Activated CD4-positive, alpha-beta T cell treated with anti-CD3 and anti-CD28 coated beads, Interleukin-2, amount 10 ng/mL, durations not matched to agents 24 days and 14 days (primary cell): ENCODE measurements around the gene TOR4A. TPM values are rescaled to one million over a fixed set of nuclear protein-coding genes. Genes with fewer than 3 reads are reported as not detected.

Experiments
- DNase-seq: peaks from one replicate; pipeline ENCODE4 v3.0.0; 2022
- H3K27ac Mint-ChIP-seq: one replicate; pipeline ENCODE4 v1.8.0; 2022; ENCODE audit warnings: mild to moderate bottlenecking, mixed read lengths
- H3K27me3 Mint-ChIP-seq: one replicate; pipeline ENCODE4 v1.8.0; 2022; ENCODE audit warnings: mixed read lengths
- H3K36me3 Mint-ChIP-seq: one replicate; pipeline ENCODE4 v1.8.0; 2022; ENCODE audit warnings: low read depth, mild to moderate bottlenecking, mixed read lengths
- H3K4me1 Mint-ChIP-seq: one replicate; pipeline ENCODE4 v1.8.0; 2021; ENCODE audit warnings: mixed read lengths
- H3K4me3 Mint-ChIP-seq: one replicate; pipeline ENCODE4 v1.8.0; 2022; ENCODE audit warnings: mild to moderate bottlenecking, moderate library complexity, mixed read lengths
- H3K9me3 Mint-ChIP-seq: one replicate; pipeline ENCODE4 v1.8.0; 2021; ENCODE audit warnings: mixed read lengths
- intact Hi-C: fragments of 100-400 bp; cut with micrococcal nuclease; formaldehyde crosslinking; loops from one replicate; pipeline ENCODE4 v1.15.1; 2023
- total RNA-seq: library from RNA; stranded (reverse); gene quantifications from 2 replicates; pipeline ENCODE4 v1.2.3, GENCODE V29; 2022

TOR4A gene
- total RNA-seq, result 10.3 and 11.4 TPM in 2 replicates

DNA sequence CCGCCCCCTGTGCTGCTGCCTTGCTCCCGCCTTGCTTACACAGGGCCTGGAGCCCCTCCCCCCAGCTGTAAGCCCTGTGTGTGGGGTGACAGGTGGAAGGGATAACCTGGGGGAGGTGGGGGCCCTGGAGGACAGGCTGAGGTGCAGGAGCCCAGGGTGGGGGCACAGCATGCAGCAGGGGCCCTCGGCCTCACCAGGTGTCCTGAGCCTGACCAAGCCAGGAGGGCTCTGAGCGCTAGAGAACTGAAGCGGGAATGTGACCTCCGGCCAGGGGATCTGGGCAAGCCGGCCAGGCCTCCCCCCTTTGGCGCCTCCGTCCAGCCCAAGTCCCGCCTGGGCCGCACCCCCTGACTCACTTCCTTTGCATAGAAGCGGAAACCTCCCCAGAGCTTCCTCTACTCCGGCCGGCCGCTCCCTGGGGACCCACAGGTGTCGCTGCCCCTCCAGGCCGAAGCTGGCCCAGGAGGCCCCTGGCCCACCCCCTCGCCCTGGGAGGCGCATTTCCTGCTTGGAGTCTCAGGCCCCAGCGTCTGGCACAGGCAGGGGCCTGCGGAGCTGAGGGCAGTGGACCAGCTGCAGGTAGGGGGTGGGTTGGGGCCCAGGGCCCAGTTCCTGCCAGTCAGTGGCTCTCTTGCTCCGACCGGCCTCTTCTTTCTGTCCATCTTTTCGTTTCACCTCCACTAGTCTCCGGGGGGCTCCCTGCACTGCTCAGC, at the start of gene TOR4A:
Gene TOR4A, plus strand, starts transcription at position 398 of the 713 bp plus-strand sequence. CDS start 964 bp downstream, outside the sequence.
- DNase-seq, result peak; percentile 86
- H3K4me1 Mint-ChIP-seq, result peaks cover 8% of the 10 kb centered on the region
- no peaks in the 10 kb centered on the region for H3K27me3 Mint-ChIP-seq
- H3K4me3 Mint-ChIP-seq, result peak within 1 kb of the TSS; percentile 90
- peak within 1 kb of the TSS; percentile 91 for H3K27ac Mint-ChIP-seq
- no peaks in the 10 kb centered on the region for H3K9me3 Mint-ChIP-seq
- intact Hi-C loops, result no loop called here
- H3K36me3 Mint-ChIP-seq, result peaks cover 13% of the 10 kb centered on the region

DNA sequence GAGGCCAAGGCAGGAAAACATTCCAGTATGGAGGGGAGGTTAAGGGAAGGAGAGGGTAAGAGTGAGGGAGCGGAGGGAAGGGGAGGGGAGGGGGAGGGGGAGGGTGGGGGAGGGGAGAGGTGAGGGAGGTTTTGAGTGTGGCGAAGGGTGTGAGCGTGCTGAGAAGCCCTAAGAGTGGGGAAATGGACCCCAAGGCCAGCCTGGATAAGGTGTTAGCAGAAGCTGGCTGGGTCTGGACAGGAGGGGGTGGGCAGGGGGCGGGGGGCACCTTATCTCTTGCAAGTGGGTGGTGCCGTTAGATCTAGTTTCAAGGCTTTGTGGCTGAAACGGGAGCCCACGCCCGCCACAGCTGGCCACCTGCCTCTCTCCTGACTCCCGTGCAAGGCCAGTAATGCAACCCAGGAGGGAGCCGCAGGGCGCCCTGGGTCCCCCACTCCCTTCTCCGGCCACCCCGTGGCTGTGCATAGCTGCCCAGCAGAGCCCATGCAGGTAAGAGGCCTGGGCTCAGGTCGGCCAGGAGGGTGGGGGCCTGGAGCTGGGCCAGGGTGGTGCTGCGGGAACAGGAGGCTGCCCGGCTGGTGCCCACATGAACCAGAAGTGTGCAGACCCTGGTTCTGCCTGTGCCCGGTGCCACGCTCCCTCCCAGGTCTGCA, 49.5 kb upstream of the TOR4A start:
- H3K4me3 Mint-ChIP-seq, result no peak overlapping the region

DNA sequence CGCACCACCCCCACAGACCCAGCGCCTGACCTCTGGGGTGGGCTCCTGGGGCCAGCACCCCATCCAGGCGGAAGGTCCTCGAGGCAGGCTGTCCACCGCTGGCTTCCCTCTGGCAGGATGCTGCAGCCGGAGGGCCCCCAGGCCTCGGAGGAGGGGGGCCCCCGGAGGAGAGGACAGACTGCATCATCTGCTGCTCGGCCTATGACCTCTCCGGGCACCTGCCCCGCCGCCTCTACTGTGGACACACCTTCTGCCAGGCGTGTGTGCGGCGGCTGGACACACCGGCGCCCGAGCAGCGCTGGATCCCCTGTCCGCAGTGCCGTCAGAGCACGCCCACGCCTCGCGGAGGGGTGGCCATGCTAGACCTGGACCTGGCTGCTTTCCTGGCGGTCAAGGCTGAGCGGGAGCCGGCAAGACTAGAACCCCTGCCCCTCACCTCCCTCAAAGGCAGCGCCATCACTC, 49.0 kb upstream of the TOR4A start:
- Mint-ChIP-seq H3K36me3 (no peaks in the 10 kb centered on the region), H3K9me3 (no peaks in the 10 kb centered on the region), H3K27me3 (peaks cover 2% of the 10 kb centered on the region), H3K4me3 (no peak overlapping the region), H3K27ac (no peak overlapping the region), H3K4me1 (peaks cover 4% of the 10 kb centered on the region)
- DNase-seq, result no peak
- intact Hi-C loops, result no loop called here

More for the DNA sequence above, 49.5 kb upstream of the TOR4A start:
- Mint-ChIP-seq H3K9me3 (no peaks in the 10 kb centered on the region), H3K27ac (peak overlapping the region; percentile 55), H3K4me1 (peaks cover 5% of the 10 kb centered on the region), H3K27me3 (peaks cover 2% of the 10 kb centered on the region), H3K36me3 (no peaks in the 10 kb centered on the region)
- DNase-seq, result no peak
- intact Hi-C loops, result loop anchor here (1.0 kb wide), 1 partner anchor 110 kb away; no protein-coding TSS in a partner anchor

DNA sequence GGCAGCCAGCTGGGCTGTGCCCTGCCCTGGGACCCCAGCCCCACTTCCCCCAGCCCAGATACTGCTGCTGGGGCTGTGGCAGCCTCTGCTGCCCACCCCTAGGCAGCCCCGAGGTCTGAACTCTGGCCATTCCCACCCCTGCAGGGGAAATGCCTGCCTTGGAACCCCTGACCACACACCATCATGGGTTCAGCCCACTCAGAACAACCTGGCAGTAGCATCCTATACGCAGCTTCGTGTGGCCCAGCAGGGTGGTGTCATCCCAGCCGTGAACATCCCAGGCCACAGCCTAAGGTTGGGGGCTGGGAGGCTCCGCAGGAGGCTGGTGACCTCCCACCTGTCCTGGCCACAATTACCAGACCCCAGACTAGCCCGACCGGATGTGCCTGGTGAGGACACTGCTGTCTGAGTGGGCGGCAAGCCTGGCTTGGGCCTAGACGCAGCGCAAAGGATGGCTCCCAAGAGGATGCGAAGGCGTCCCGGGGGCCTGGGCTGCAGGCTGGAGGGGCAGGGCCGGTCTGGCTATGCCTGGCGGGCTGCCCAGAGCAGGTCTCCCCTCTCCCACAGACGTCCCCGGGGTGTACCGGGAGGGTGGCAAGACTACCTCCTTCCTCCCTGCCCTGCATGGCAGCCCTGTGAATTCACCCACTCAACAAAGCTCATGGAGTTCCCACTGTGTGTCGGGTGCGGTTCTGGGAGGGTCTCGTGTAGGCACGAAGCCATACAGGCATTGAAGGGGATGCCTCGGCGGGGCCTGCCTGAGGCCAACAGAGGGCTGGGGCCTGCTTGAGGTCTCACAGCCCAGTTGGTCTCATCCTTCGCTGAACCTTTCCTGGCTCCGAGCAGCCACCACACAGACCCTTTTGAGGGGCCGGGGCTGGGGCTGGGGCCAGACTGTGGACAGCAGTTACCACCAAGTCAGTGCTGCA, 48.3 kb upstream of the TOR4A start:
- DNase-seq, result no peak
- no peaks in the 10 kb centered on the region for H3K9me3 Mint-ChIP-seq
- no peak overlapping the region for H3K4me3 Mint-ChIP-seq
- no peak overlapping the region for H3K27ac Mint-ChIP-seq
- peaks cover 3% of the 10 kb centered on the region for H3K4me1 Mint-ChIP-seq
- peaks cover 2% of the 10 kb centered on the region for H3K27me3 Mint-ChIP-seq
- no peaks in the 10 kb centered on the region for H3K36me3 Mint-ChIP-seq
- intact Hi-C loops, result no loop called here

DNA sequence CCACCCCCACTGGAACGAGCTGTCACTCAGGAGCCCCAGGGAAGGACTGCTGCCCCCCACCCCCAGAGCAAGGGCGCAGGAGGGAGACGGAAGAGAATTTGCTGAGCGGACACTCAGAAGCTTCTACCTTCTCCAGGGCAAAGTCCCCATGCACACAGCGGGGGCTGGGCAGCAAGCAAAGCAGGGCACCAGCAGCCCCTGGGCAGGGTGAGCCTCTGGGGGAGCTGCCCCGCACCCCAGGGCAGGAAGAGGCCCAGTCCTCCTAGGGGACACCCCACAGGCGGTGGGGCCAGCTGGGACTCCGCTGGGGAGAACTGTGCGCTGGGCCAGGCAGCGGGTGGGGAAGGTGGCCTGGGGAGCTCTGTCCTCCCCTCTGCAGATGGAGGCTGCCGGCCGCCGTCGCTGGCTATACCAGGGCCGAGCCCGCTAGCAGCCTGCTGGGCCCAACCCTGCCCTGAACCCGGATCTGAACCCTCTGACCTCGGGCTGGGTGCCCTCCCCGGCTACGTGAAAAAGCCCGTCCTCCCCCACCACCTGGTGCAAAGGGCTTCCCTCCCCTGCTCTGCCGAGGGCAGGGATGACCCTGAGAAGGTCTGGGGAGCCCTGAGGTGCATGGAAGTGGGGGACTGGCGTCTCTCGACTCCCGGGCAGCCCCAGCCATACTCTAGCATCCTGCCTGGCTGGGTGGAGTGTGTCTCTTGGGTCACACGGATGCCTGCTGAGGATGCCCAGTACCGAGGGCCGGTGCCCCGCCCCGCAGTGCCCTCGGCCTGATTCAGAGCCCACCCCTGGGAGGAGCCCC, 47.4 kb upstream of the TOR4A start:
- H3K27ac Mint-ChIP-seq, result no peak overlapping the region
- H3K9me3 Mint-ChIP-seq, result no peaks in the 10 kb centered on the region
- no peaks in the 10 kb centered on the region for H3K36me3 Mint-ChIP-seq
- peaks cover 2% of the 10 kb centered on the region for H3K27me3 Mint-ChIP-seq
- intact Hi-C loops, result no loop called here
- no peak overlapping the region for H3K4me3 Mint-ChIP-seq
- DNase-seq, result no peak
- H3K4me1 Mint-ChIP-seq, result peaks cover 3% of the 10 kb centered on the region

DNA sequence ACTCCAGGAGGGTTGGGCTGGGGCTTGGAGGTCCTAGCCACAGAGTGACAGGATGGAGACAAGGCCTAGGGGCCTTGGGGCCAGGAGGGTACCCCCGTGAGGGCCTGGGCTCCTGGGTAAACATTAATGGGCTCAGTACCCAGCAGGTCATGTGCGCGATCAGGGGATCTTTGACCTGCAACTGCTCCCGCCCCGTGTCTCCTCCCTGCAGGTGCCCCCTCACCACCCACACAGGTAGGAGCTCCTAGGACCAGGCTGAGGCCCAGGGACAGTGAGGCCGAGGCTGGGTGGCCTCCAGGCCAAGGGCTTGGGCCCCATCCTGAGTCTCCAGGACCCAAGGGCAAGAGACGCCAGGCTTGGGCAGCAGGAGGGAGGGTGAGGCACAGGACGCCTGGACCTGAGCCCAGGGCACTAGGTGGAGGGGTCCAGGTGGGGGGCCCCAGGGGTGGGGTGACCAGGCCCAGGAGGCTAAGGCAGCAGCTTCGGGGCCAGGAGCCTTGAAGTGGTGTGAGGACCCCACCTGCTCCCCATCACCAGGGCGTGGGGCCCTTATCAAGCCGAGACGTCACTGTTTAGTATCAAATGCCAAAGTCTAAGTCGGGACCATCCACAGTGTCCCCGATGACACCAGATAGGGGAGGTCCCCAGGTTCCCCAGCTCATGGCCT, 46.7 kb upstream of the TOR4A start, which contains the start of gene SLC34A3:
Gene SLC34A3, plus strand, starts transcription at position 197 of the 667 bp plus-strand sequence. CDS start 802 bp downstream, outside the sequence.
- Mint-ChIP-seq H3K27me3 (peaks cover 3% of the 10 kb centered on the region), H3K36me3 (no peaks in the 10 kb centered on the region), H3K4me3 (no peak within 1 kb of the TSS), H3K4me1 (peaks cover 3% of the 10 kb centered on the region), H3K9me3 (no peaks in the 10 kb centered on the region), H3K27ac (no peak within 1 kb of the TSS)
- DNase-seq, result no peak
- intact Hi-C loops, result no loop called here

DNA sequence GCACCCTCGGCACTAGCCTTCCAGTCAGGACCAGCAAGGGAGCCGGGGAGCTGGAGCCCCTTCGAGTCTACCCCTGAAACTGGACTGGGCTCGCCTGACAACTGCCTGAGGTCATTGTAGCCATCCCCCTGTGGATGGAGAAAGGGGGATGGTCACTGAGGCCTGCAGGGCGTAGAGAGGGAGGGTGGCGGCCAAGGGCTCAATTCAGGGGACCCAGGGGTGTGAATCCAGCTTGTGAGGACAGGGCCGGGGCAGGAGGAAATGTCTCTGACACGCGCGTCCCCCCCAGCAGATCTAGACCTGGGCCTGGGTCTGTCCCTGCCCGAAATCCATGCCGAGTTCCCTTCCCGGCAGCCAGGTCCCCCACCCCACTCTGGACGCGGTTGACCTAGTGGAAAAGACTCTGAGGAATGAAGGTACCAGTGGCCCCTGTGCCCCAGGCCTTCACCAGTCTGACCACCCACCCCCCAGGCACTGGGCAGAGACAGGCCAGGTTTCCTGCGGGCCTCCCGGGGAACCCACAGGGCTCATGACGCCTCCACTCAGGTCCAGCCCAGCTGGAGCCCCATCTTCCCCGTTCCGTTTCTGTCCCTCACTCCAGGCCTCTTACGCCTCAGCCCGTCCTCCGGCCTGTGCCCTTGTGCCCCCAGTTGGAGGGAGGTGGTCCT, 46.0 kb upstream of the TOR4A start:
- peaks cover 3% of the 10 kb centered on the region for H3K27me3 Mint-ChIP-seq
- peaks cover 3% of the 10 kb centered on the region for H3K4me1 Mint-ChIP-seq
- H3K9me3 Mint-ChIP-seq, result no peaks in the 10 kb centered on the region
- H3K36me3 Mint-ChIP-seq, result no peaks in the 10 kb centered on the region
- no peak for DNase-seq
- H3K27ac Mint-ChIP-seq, result no peak overlapping the region
- H3K4me3 Mint-ChIP-seq, result no peak overlapping the region
- intact Hi-C loops, result no loop called here

DNA sequence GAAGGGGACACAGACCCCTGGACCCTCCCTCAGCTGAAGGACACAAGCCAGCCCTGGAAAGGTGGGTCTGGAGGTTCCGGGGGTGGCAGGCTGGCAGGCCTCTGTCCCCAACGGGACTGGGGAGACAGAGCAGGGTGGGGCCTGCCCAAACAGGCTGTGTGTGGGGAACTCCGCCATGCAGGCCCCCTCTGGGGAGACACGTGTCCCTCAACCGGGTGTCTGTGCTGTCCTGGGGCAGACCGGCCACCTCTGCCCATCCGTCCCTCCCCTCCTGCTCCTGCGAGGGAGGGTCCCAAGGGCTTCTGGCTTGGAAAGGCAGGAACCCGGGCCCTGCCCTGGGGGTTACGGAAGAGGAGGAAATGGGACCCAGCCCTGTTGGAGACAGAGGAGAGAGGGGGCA, 45.4 kb upstream of the TOR4A start:
- Mint-ChIP-seq H3K36me3 (no peaks in the 10 kb centered on the region), H3K9me3 (no peaks in the 10 kb centered on the region), H3K4me1 (peaks cover 3% of the 10 kb centered on the region), H3K27ac (no peak overlapping the region), H3K27me3 (peaks cover 3% of the 10 kb centered on the region), H3K4me3 (no peak overlapping the region)
- no peak for DNase-seq
- intact Hi-C loops, result no loop called here

DNA sequence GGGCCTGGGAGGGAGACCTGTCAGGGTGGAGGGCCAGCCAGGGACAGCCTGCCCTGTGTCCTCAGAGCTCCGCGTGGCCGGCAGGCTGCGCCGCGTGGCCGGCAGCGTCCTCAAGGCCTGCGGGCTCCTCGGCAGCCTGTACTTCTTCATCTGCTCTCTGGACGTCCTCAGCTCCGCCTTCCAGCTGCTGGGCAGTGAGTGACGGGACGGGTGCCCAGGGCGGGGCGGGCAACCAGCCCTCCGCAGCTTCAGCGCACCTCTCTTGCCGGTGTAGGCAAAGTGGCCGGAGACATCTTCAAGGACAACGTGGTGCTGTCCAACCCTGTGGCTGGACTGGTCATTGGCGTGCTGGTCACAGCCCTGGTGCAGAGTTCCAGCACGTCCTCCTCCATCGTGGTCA, 45.0 kb upstream of the TOR4A start:
- Mint-ChIP-seq H3K27ac (no peak overlapping the region), H3K4me1 (peaks cover 2% of the 10 kb centered on the region), H3K9me3 (no peaks in the 10 kb centered on the region), H3K4me3 (no peak overlapping the region), H3K27me3 (peaks cover 3% of the 10 kb centered on the region), H3K36me3 (no peaks in the 10 kb centered on the region)
- intact Hi-C loops, result no loop called here
- DNase-seq, result no peak

DNA sequence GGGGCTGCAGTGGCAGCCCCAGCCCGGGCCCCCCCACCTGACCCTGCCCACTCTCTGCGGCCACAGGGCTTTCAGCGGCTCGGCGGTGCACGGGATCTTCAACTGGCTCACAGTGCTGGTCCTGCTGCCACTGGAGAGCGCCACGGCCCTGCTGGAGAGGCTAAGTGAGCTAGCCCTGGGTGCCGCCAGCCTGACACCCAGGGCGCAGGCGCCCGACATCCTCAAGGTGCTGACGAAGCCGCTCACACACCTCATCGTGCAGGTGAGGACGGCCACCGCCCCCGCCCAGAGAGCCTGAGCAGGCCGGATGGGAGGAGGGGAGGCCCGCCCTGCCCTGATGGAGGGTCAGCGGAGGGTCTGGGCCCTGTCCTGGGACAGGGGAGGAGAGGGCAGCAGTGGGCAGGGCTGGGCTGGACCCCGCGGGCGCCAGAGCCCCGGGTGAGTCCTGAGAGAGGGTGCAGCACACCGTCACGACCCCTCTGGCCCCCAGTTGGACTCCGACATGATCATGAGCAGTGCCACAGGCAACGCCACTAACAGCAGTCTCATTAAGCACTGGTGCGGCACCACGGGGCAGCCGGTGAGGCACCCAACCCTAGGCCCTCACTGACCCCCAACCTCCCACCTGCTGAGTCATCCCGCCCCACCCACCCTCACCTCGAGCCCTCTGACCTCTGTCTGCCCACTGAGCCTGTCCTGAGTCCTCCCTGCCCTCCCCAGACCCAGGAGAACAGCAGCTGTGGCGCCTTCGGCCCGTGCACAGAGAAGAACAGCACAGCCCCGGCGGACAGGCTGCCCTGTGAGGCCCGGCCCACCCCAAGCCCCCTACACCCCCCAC, 44.2 kb upstream of the TOR4A start:
- no peaks in the 10 kb centered on the region for H3K36me3 Mint-ChIP-seq
- H3K27me3 Mint-ChIP-seq, result peaks cover 2% of the 10 kb centered on the region
- no peak overlapping the region for H3K4me3 Mint-ChIP-seq
- H3K9me3 Mint-ChIP-seq, result no peaks in the 10 kb centered on the region
- intact Hi-C loops, result no loop called here
- H3K4me1 Mint-ChIP-seq, result peaks cover 2% of the 10 kb centered on the region
- no peak for DNase-seq
- no peak overlapping the region for H3K27ac Mint-ChIP-seq

DNA sequence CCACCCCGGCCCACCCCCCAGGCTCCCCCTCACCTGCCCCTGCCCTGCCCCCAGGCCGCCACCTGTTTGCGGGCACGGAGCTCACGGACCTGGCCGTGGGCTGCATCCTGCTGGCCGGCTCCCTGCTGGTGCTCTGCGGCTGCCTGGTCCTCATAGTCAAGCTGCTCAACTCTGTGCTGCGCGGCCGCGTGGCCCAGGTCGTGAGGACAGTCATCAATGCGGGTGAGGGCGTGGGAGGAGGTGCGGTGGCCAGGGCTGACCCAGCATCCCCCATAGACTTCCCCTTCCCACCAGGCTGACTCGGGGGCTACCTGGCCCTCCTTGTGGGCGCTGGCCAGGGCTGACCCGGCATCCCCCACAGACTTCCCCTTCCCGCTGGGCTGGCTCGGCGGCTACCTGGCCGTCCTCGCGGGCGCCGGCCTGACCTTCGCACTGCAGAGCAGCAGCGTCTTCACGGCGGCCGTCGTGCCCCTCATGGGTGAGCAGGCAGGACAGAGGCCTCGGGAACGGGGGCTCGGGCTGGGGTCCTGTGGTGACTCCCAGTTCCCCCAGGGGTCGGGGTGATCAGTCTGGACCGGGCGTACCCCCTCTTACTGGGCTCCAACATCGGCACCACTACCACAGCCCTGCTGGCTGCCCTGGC, 43.4 kb upstream of the TOR4A start:
- intact Hi-C loops, result no loop called here
- H3K4me3 Mint-ChIP-seq, result no peak overlapping the region
- H3K27me3 Mint-ChIP-seq, result peaks cover 2% of the 10 kb centered on the region
- H3K36me3 Mint-ChIP-seq, result peaks cover 2% of the 10 kb centered on the region
- no peaks in the 10 kb centered on the region for H3K9me3 Mint-ChIP-seq
- no peak overlapping the region for H3K27ac Mint-ChIP-seq
- no peak for DNase-seq
- H3K4me1 Mint-ChIP-seq, result peaks cover 7% of the 10 kb centered on the region
